HG03520 (cell line): ENCODE results near the gene CYP2F1.
"Not testable (repeated sequence)": the region's sequence is repeated elsewhere in the genome, so short reads cannot be mapped to it uniquely, and the experiment has no call there.

Experiments
- ATAC-seq: cut with Tn5 transposase; IDR thresholded peaks from one replicate; pipeline ENCODE4 v1.9.1; 2021; ENCODE audit warnings: mild to moderate bottlenecking, moderate library complexity; ENCODE audit not compliant: unreplicated experiment

CYP2F1 gene

DNA sequence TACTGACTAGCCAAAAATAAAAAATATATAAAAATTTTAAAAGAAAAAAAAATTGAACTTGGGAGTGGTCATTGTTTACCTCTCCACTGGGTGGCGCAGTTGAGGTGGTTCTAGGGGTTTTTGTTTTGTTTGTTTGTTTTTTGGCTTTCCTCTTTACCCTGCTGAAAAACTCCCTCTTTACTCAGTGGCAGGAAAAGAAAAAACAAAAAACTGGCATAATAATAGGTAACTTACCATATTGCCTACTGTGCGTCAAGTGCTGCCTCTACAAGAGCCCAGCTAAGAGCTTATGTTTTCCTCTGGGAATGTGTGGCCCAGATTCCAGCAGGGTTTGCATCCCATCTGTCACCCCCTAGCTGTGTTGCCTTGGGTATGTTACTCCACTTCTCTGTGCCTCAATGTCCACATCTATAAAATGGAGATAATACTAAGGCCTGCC, 12.6 kb downstream of the CYP2F1 start:
- ATAC-seq, result not testable (repeated sequence)

DNA sequence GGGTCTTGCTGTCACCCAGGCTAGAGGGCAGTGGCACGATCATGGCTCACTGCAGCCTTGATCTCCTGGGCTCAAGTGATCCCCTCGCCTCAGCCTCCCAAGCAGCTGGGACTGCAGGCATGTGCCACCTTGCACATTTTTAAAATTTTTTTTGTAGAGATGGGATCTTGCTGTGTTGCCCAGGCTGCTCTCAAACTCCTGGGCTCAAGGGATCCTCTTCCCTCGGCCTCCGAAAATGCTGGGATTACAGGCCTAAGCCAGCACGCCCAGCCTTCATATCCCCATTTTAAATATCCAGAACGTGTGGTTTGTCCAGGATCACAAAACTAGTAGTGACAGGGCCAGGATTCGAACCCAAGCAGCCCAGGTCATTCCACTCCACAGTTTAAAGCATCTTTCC, 13.1 kb downstream of the CYP2F1 start:
- ATAC-seq, result not testable (repeated sequence)

GRCh38 chr19:41127801-41128300, 13.6 kb downstream of the CYP2F1 start:
- not testable (repeated sequence) for ATAC-seq

DNA sequence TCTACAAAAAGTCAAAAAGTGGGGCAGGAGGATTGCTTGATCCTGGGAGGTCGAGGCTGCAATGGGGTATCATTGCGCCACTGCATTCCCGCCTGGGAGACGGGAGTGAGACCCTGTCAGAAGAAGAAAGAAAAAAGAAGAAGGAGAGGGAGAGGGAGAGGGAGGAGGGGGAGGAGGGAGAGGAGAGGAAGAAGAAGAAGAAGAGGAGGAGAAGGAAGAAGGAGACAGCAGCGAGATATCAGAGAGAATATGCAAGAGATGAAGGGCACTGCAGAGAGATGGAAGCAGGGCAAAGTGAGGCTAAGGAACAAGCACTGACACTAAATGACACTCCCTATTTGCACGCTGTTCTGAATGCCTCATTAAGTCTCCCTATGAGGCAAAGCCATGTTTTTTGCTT, 14.5 kb downstream of the CYP2F1 start:
- no peak for ATAC-seq

DNA sequence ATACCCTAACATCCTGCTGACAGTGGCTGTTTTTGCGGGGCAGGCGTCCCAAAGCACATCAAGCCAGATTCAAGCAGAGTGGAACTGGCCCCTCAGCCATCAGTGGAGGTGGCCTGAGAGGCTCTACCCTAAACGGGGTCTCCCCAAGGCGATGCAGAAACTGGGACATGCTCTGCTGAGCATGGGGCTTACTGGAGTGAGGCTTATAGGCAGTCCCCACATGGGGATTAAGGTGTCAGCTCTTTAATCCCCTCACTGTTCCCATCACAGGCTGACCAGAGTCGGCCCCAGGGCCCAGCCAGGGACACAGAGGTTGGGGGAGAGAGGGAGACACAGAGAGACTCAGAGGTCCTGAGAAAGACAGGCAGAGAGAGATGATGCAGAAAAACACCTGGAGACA, 17.0 kb downstream of the CYP2F1 start:
- ATAC-seq, result no peak

- no peak for ATAC-seq
These were observed 19.0 kb downstream of the CYP2F1 start for GRCh38 chr19:41133260-41133659.

- no peak for ATAC-seq
These were observed 20.4 kb downstream of the CYP2F1 start for GRCh38 chr19:41134616-41135015.

- ATAC-seq, result not testable (repeated sequence)
These were observed 21.5 kb downstream of the CYP2F1 start for GRCh38 chr19:41135390-41136384.

- no peak for ATAC-seq
These were observed 22.6 kb downstream of the CYP2F1 start for GRCh38 chr19:41136636-41137455.

GRCh38 chr19:41144403-41144802, 30.2 kb downstream of the CYP2F1 start:
- no peak for ATAC-seq

- ATAC-seq, result no peak
These were observed 35.6 kb downstream of the CYP2F1 start for GRCh38 chr19:41149831-41150230.

DNA sequence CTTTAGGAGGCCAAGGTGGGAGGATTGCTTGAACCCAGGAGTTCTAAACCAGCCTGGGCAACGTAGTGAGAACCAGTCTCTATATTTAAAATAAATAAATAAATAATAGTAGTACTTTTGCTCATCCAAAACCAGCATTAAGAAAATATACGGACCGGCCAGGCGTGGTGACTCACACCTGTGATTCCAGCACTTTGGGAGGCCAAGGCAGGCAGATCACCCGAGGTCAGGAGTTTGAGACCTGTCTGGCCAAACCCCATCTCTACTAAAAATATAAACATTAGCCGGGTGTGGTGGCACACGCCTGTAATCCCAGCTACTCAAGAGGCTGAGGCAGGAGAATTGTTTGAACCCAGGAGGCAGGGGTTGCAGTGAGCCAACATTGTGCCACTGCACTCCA, 36.8 kb downstream of the CYP2F1 start:
- not testable (repeated sequence) for ATAC-seq

DNA sequence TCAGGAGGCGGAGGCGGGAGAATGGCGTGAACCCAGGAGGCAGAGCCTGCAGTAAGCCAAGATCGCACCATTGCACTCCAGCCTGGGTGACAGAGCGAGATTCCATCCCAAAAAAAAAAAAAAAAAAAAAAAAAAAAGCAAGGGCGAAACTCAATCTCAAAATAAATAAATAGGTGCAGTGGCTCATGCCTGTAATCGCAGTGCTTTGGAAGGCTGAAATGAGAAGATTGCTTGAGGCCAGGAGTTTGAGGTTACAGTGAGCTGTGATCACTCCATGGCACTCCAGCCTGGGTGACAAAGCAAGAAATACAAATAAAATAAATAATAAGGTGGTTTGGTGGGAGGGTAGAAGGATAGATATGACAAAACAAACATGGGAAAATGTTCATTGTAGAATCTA, 39.8 kb downstream of the CYP2F1 start:
- ATAC-seq, result no peak

- ATAC-seq, result no peak
These were observed 42.0 kb downstream of the CYP2F1 start for GRCh38 chr19:41156207-41156606.

DNA sequence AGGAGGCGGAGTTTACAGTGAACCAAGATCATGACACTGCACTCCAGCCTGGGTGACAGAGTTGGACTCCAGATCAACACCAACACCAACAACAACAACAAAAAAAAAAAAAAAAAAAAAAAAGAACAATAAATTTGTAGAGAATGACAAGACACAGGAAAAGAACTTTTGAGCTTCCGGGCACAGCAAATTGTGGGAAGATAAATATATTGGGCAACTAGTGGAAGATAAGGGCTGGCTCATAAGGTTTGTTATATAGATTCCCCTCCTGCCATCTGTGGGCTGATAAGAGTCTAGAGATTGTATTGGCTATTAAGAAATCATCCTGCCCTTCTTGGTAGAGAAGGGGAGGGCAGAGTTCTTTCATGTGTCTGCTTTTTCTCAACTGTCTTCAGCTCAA, 45.6 kb downstream of the CYP2F1 start:
- no peak for ATAC-seq

DNA sequence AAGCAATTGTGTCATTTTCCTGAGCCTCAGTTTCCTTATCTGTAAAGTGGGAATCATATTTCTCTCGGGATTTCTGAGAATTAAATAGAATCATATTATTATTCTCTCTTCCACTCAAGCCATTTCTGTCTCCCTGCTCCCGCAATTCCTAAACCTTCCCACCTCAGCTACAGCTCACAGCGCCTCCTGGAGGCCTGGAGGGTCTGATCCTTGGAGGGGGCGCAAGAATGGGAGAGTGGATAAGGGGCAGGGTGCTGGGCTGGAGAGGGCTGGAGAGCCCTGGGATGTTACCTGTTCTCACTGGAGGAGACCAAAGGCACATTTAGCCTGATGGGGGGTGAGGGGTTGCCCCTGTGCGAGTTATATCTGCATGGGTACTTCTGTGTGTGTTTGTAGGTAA, 47.7 kb downstream of the CYP2F1 start:
- ATAC-seq, result no peak

GRCh38 chr19:41166944-41167804, 52.9 kb downstream of the CYP2F1 start:
- no peak for ATAC-seq

- no peak for ATAC-seq
These were observed 58.3 kb downstream of the CYP2F1 start for GRCh38 chr19:41172297-41173164.

- no peak for ATAC-seq
These were observed 60.2 kb downstream of the CYP2F1 start for GRCh38 chr19:41174297-41174928.
